H9 (cell line): ENCODE data around the gene NUDT14. TPM values are rescaled to one million over a fixed set of nuclear protein-coding genes. Genes with fewer than 3 reads are reported as not detected.
A peak's percentile ranks its signal among the peaks of the same experiment; 100 is the strongest.

Experiments
- DNase-seq: peaks from one replicate; pipeline ENCODE4 v3.0.0-alpha.2; 2017
- H2AFZ ChIP-seq: one replicate; pipeline ENCODE4 v1.6.1; 2013; ENCODE audit warnings: mild to moderate bottlenecking, low read length, control low read depth, moderate library complexity
- H2AK5ac ChIP-seq: 2 replicates; pipeline ENCODE4 v1.6.1; 2013; ENCODE audit warnings: low read length, control low read depth, mixed read lengths; ENCODE audit not compliant: insufficient read length
- H2BK120ac ChIP-seq: one replicate; pipeline ENCODE4 v1.6.1; 2013; ENCODE audit warnings: low read depth, mild to moderate bottlenecking, low read length, control low read depth, inconsistent platforms; ENCODE audit not compliant: poor library complexity, severe bottlenecking
- H2BK12ac ChIP-seq: 2 replicates; pipeline ENCODE4 v1.6.1; 2013; ENCODE audit warnings: low read length, control low read depth, mixed read lengths, low read depth; ENCODE audit not compliant: insufficient read length
- H2BK15ac ChIP-seq: 2 replicates; pipeline ENCODE4 v1.6.1; 2013; ENCODE audit warnings: low read depth, low read length, control low read depth
- H2BK20ac ChIP-seq: one replicate; pipeline ENCODE4 v1.6.1; 2013; ENCODE audit warnings: low read depth, mild to moderate bottlenecking, low read length, control low read depth, inconsistent platforms; ENCODE audit not compliant: poor library complexity, severe bottlenecking
- H2BK5ac ChIP-seq: 2 replicates; pipeline ENCODE4 v1.6.1; 2013; ENCODE audit warnings: low read length, control low read depth, mixed read lengths; ENCODE audit not compliant: insufficient read length
- H3K14ac ChIP-seq: 2 replicates; pipeline ENCODE4 v1.6.1; 2013; ENCODE audit warnings: low read length, control low read depth; ENCODE audit not compliant: insufficient read depth
- H3K18ac ChIP-seq: 2 replicates; pipeline ENCODE4 v1.6.1; 2013; ENCODE audit warnings: low read depth, mild to moderate bottlenecking, mixed read lengths, low read length, control low read depth; ENCODE audit not compliant: insufficient read length
- H3K23ac ChIP-seq: 2 replicates; pipeline ENCODE4 v1.6.1; 2013; ENCODE audit warnings: low read length, control low read depth, mixed read lengths, low read depth; ENCODE audit not compliant: insufficient read length
- H3K23me2 ChIP-seq: 2 replicates; pipeline ENCODE4 v1.6.1; 2013; ENCODE audit warnings: low read depth, mild to moderate bottlenecking, mixed read lengths, low read length, control low read depth; ENCODE audit not compliant: insufficient read length, poor library complexity, severe bottlenecking
- H3K27ac ChIP-seq: 2 replicates; pipeline ENCODE4 v1.5.1; 2013; ENCODE audit warnings: low read length, control low read depth, mixed read lengths, low read depth; ENCODE audit not compliant: insufficient read length
- H3K27me3 ChIP-seq: 2 replicates; pipeline ENCODE4 v1.6.1; 2013; ENCODE audit warnings: low read length, control low read depth, inconsistent platforms; ENCODE audit not compliant: insufficient read depth
- H3K4ac ChIP-seq: 2 replicates; pipeline ENCODE4 v1.6.1; 2013; ENCODE audit warnings: low read depth, mild to moderate bottlenecking, control low read depth, inconsistent platforms, low read length, moderate library complexity
- H3K4me1 ChIP-seq: 2 replicates; pipeline ENCODE4 v1.6.1; 2013; ENCODE audit warnings: low read length, control low read depth, inconsistent platforms; ENCODE audit not compliant: insufficient read depth
- H3K4me2 ChIP-seq: 2 replicates; pipeline ENCODE4 v1.6.1; 2013; ENCODE audit warnings: low read length, control low read depth, mixed read lengths; ENCODE audit not compliant: insufficient read length, insufficient read depth
- H3K56ac ChIP-seq: 2 replicates; pipeline ENCODE4 v1.6.1; 2013; ENCODE audit warnings: low read depth, mild to moderate bottlenecking, mixed read lengths, low read length, control low read depth; ENCODE audit not compliant: insufficient read length
- H3K79me1 ChIP-seq: 2 replicates; pipeline ENCODE4 v1.6.1; 2013; ENCODE audit warnings: low read depth, mild to moderate bottlenecking, moderate library complexity, low read length, control low read depth, inconsistent platforms; ENCODE audit not compliant: insufficient read depth, poor library complexity, severe bottlenecking
- H3K79me2 ChIP-seq: 2 replicates; pipeline ENCODE4 v1.6.1; 2013; ENCODE audit warnings: low read length, control low read depth, inconsistent platforms; ENCODE audit not compliant: insufficient read depth
- H3K9ac ChIP-seq: 2 replicates; pipeline ENCODE4 v1.6.1; 2013; ENCODE audit warnings: low read length, control low read depth, mixed read lengths; ENCODE audit not compliant: insufficient read length; ENCODE audit errors: extremely low read depth
- H3K9me3 ChIP-seq: one replicate; pipeline ENCODE4 v1.6.1; 2013; ENCODE audit warnings: low read depth, low read length, inconsistent platforms; ENCODE audit not compliant: control insufficient read depth
- H3T11ph ChIP-seq: one replicate; pipeline ENCODE4 v1.6.1; 2013; ENCODE audit warnings: mild to moderate bottlenecking, low read length, control low read depth, inconsistent platforms
- H4K20me1 ChIP-seq: one replicate; pipeline ENCODE4 v1.6.1; 2013; ENCODE audit not compliant: control insufficient read depth, insufficient read length, insufficient read depth
- H4K5ac ChIP-seq: 2 replicates; pipeline ENCODE4 v1.6.1; 2013; ENCODE audit warnings: low read depth, mild to moderate bottlenecking, mixed read lengths, low read length, control low read depth; ENCODE audit not compliant: insufficient read length
- H4K8ac ChIP-seq: replicated peaks from 2 replicates; pipeline ENCODE4 v1.6.1; 2013; ENCODE audit warnings: low read length, control low read depth, mixed read lengths, low read depth; ENCODE audit not compliant: insufficient read length
- H4K91ac ChIP-seq: 2 replicates; pipeline ENCODE4 v1.6.1; 2013; ENCODE audit warnings: low read depth, mild to moderate bottlenecking, moderate library complexity, mixed read lengths, low read length, control low read depth; ENCODE audit not compliant: insufficient read length
- H3K27ac Mint-ChIP-seq, 3 experiments: 2 replicates in 2 of 3; 3 replicates in 1 of 3; pipeline ENCODE4 v1.8.0; 2020 to 2021; ENCODE audit warnings: mixed read lengths in 3 of 3, mild to moderate bottlenecking in 1 of 3, moderate library complexity in 1 of 3
- H3K27me3 Mint-ChIP-seq: 2 replicates; pipeline ENCODE4 v1.8.0; 2021; ENCODE audit warnings: low read depth, mild to moderate bottlenecking, moderate library complexity, mixed read lengths
- H3K36me3 Mint-ChIP-seq, 3 experiments: 2 replicates in 2 of 3; 3 replicates in 1 of 3; pipeline ENCODE4 v1.8.0; 2020 to 2021; ENCODE audit warnings: low read depth in 3 of 3, mixed read lengths in 3 of 3; ENCODE audit not compliant: insufficient read depth in 1 of 3
- H3K4me1 Mint-ChIP-seq, 2 experiments: 2 replicates each; pipeline ENCODE4 v1.8.0; 2020; ENCODE audit warnings: mixed read lengths in 2 of 2
- H3K4me3 Mint-ChIP-seq, 2 experiments: 2 replicates in 1 of 2; 3 replicates in 1 of 2; pipeline ENCODE4 v1.8.0; 2020 to 2021; ENCODE audit warnings: mild to moderate bottlenecking in 2 of 2, mixed read lengths in 2 of 2, moderate library complexity in 1 of 2
- H3K9me3 Mint-ChIP-seq, 2 experiments: 2 replicates in 1 of 2; 3 replicates in 1 of 2; pipeline ENCODE4 v1.8.0; 2020; ENCODE audit warnings: mild to moderate bottlenecking in 2 of 2, mixed read lengths in 2 of 2, moderate library complexity in 1 of 2
- WGBS: extraction: QIAGEN DNeasy Blood & Tissue Kit; methylation state at CpG from one replicate; pipeline ENCODE4 v1.1.7; 2013; ENCODE audit warnings: missing lambda C conversion rate, low lambda C conversion rate, mixed read lengths; ENCODE audit not compliant: insufficient read length; ENCODE audit errors: extremely low coverage; 5-methylcytosine and 5-hydroxymethylcytosine counted together
- total RNA-seq: library from RNA; stranded (reverse); gene quantifications from 2 replicates; pipeline ENCODE4 v1.2.1, GENCODE V29; 2021
- TF ChIP-seq, protein P1 (sequence below): fragments of 200-600 bp; sonication (generic); conservative IDR thresholded peaks from 3 replicates; pipeline ENCODE4 v1.8.0; 2021; ENCODE audit warnings: antibody characterized with exemption, mild to moderate bottlenecking

Gene NUDT14
- total RNA-seq, 1 experiment from 2014 or later, result 41.1 TPM

- no peak overlapping the region for H3K4ac ChIP-seq
- H2BK12ac ChIP-seq, result no peak overlapping the region
- Mint-ChIP-seq H3K27ac (no peak overlapping the region), H3K36me3 (no peaks in the 10 kb centered on the region), H3K27me3 (peaks cover 27% of the 10 kb centered on the region), H3K4me1 (peaks cover 14 to 19% of the 10 kb centered on the region in 2 experiments), H3K9me3 (no peaks in the 10 kb centered on the region), H3K4me3 (peak overlapping the region in 1 of 2 experiments; percentile 63; a peak in 2 of 5 replicates)
- DNase-seq, result no peak
- H3K56ac ChIP-seq, result no peak overlapping the region
- H3K9ac ChIP-seq, result no peak overlapping the region
- H2BK20ac ChIP-seq, result no peak overlapping the region
- peaks cover 7% of the 10 kb centered on the region; the same call in 1 of the 2 replicates for H3K27me3 ChIP-seq
- no CpG with 5 or more reads among the region's 22 CpGs for WGBS
- H2BK5ac ChIP-seq, result no peak overlapping the region
- no peaks in the 10 kb centered on the region for H3K9me3 ChIP-seq
- no peak overlapping the region for H2AFZ ChIP-seq
- no peak overlapping the region for H3K4me2 ChIP-seq
- no peak overlapping the region for H3K23ac ChIP-seq
- H4K5ac ChIP-seq, result no peak overlapping the region
- no peak overlapping the region for H3K18ac ChIP-seq
- peaks cover 3% of the 10 kb centered on the region for H3K23me2 ChIP-seq
- H2BK15ac ChIP-seq, result no peak overlapping the region
- no peaks in the 10 kb centered on the region for H4K20me1 ChIP-seq
- H2BK120ac ChIP-seq, result no peak overlapping the region
- H3K14ac ChIP-seq, result no peak overlapping the region
- no peaks in the 10 kb centered on the region for H3K79me2 ChIP-seq
- no peak overlapping the region for H2AK5ac ChIP-seq
- H4K8ac ChIP-seq, result no peak overlapping the region
- no peak overlapping the region for H3T11ph ChIP-seq
- H3K79me1 ChIP-seq, result no peaks in the 10 kb centered on the region
- H4K91ac ChIP-seq, result no peak overlapping the region
- TF ChIP-seq, protein P1, sequence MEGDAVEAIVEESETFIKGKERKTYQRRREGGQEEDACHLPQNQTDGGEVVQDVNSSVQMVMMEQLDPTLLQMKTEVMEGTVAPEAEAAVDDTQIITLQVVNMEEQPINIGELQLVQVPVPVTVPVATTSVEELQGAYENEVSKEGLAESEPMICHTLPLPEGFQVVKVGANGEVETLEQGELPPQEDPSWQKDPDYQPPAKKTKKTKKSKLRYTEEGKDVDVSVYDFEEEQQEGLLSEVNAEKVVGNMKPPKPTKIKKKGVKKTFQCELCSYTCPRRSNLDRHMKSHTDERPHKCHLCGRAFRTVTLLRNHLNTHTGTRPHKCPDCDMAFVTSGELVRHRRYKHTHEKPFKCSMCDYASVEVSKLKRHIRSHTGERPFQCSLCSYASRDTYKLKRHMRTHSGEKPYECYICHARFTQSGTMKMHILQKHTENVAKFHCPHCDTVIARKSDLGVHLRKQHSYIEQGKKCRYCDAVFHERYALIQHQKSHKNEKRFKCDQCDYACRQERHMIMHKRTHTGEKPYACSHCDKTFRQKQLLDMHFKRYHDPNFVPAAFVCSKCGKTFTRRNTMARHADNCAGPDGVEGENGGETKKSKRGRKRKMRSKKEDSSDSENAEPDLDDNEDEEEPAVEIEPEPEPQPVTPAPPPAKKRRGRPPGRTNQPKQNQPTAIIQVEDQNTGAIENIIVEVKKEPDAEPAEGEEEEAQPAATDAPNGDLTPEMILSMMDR, result no peak
- H3K4me1 ChIP-seq, result no peaks in the 10 kb centered on the region
- H3K27ac ChIP-seq, result no peak overlapping the region
Measured at GRCh38 chr14:105166571-105167302, 14.4 kb downstream of the NUDT14 start.
